Neural progenitor cell (in vitro differentiated cells): ENCODE results near the gene SPRED1.

Experiments used
- CTCF ChIP-seq: fragments of 200-600 bp; sonication (generic); IDR thresholded peaks from 2 replicates; pipeline ENCODE4 v1.5.1; 2017; ENCODE audit warnings: antibody characterized with exemption, mild to moderate bottlenecking
- EZH2 ChIP-seq: fragments of 200-600 bp; sonication (generic); IDR thresholded peaks from 2 replicates; pipeline ENCODE4 v1.6.1; 2017; ENCODE audit warnings: antibody characterized with exemption, mild to moderate bottlenecking, moderate library complexity
- EZH2phosphoT487 ChIP-seq: fragments of 200-600 bp; sonication (generic); IDR thresholded peaks from 2 replicates; pipeline ENCODE4 v1.6.1; 2017; ENCODE audit warnings: antibody characterized with exemption

- TF ChIP-seq CTCF (no peak), EZH2 (no peak), EZH2phosphoT487 (no peak)
Observed at GRCh38 chr15:38213356-38213755, 39.3 kb upstream of the SPRED1 start.
